ENCODE data around the gene TIAM2. TPM values are rescaled to one million over a fixed set of nuclear protein-coding genes. Genes with fewer than 3 reads are reported as not detected.

Gene TIAM2
- total and polyA plus RNA-seq, 9 of the 15 experiments (the other 6 are each of a cell fraction or from before 2014, with no cell fraction given), result 0.73 to 6.5 (median 4.3) TPM

DNA sequence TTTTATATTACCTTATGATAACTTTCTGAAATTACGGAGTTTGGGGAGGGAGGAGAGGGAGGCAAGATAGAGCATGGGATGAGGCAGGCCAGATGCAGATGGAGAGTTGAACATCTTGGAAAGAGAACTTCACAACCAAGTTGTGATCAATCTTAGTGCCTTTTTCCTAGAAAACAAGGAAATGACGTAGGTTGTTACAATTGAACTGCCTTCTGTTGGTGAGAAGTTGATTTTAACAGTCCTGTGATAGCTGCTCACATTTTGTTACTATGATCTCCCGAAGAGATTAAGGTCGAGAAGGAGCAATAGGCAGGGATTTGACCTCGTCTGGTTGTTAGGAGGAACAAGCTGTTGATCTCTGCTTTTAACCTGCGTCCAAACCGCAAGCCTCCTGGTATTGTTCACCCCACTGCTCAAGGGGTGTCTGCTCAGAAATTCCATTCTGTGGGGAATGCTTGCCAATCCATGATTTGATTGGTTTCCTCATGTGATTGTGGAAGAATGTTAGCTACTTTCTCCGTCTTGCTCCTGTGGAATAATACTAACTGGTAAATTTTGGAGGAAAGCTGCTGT, 35.1 kb downstream of the TIAM2 start:
- Histone ChIP-seq H2AFZ (ENCODE audit: low read depth, low read length) (no peak overlapping the region), H3K4me2 (ENCODE audit: insufficient read depth, low read length) (no peak overlapping the region), H3K27ac (ENCODE audit: extremely low read depth, low read depth, low read length) (no peak overlapping the region), H3K27me3 (ENCODE audit: control insufficient read depth in 2 of 2, insufficient read depth in 2 of 2, low read length in 2 of 2) (peaks cover 17 to 31% of the 10 kb centered on the region in 2 experiments), H3K79me2 (ENCODE audit: control insufficient read depth, insufficient read depth, low read length) (no peaks in the 10 kb centered on the region), H3K4me3 (no peak overlapping the region), H3K36me3 (ENCODE audit: control insufficient read depth, insufficient read depth, low read length) (no peaks in the 10 kb centered on the region), H3K9ac (ENCODE audit: insufficient read depth in 1 of 2, low read depth in 2 of 2, low read length in 2 of 2) (no peak overlapping the region), H3K9me3 (replicated peaks; ENCODE audit: control insufficient read depth, insufficient read depth, low read depth, low read length) (no peaks in the 10 kb centered on the region), H3K4me1 (replicated peaks in 1 of 2; ENCODE audit: control insufficient read depth in 2 of 2, insufficient read depth in 2 of 2, low read length in 2 of 2) (no peaks in the 10 kb centered on the region), H3K9me1 (ENCODE audit: control insufficient read depth, insufficient read depth, low read length) (no peaks in the 10 kb centered on the region), H4K20me1 (replicated peaks; ENCODE audit: control insufficient read depth, insufficient read depth, low read length) (no peaks in the 10 kb centered on the region)
- in situ Hi-C loops (cut with MboI) (no loop called here), intact Hi-C loops (cut with micrococcal nuclease) (no loop called here)
- CTCF ChIA-PET (ENCODE audit: low intra/inter-chr PET ratio), result no interaction called here
- no TSS peak for BruUV-seq (replicated peaks)
- POLR2A ChIA-PET, result interaction anchor here (0.6 kb wide), 1 partner anchor 230 kb away, joined by 3 read pairs; no protein-coding TSS in a partner anchor
- FAIRE-seq, result no peak
- no peak for DNase-seq (ENCODE audit: extremely low read depth in 1 of 4, low spot score in 3 of 4)
- WGBS (ENCODE audit: insufficient coverage, low coverage, missing lambda C conversion rate), result under 1% methylated on average over 8 of the region's 8 CpGs
- ATAC-seq, result no peak
- no peak for TF ChIP-seq NFYB (IDR thresholded peaks at IDR 0.05; ENCODE audit: extremely low read depth, insufficient read length)
- TF ChIP-seq MCM5 (IDR thresholded peaks at IDR 0.05; ENCODE audit: low read depth), result no peak
- TF ChIP-seq, protein P1, sequence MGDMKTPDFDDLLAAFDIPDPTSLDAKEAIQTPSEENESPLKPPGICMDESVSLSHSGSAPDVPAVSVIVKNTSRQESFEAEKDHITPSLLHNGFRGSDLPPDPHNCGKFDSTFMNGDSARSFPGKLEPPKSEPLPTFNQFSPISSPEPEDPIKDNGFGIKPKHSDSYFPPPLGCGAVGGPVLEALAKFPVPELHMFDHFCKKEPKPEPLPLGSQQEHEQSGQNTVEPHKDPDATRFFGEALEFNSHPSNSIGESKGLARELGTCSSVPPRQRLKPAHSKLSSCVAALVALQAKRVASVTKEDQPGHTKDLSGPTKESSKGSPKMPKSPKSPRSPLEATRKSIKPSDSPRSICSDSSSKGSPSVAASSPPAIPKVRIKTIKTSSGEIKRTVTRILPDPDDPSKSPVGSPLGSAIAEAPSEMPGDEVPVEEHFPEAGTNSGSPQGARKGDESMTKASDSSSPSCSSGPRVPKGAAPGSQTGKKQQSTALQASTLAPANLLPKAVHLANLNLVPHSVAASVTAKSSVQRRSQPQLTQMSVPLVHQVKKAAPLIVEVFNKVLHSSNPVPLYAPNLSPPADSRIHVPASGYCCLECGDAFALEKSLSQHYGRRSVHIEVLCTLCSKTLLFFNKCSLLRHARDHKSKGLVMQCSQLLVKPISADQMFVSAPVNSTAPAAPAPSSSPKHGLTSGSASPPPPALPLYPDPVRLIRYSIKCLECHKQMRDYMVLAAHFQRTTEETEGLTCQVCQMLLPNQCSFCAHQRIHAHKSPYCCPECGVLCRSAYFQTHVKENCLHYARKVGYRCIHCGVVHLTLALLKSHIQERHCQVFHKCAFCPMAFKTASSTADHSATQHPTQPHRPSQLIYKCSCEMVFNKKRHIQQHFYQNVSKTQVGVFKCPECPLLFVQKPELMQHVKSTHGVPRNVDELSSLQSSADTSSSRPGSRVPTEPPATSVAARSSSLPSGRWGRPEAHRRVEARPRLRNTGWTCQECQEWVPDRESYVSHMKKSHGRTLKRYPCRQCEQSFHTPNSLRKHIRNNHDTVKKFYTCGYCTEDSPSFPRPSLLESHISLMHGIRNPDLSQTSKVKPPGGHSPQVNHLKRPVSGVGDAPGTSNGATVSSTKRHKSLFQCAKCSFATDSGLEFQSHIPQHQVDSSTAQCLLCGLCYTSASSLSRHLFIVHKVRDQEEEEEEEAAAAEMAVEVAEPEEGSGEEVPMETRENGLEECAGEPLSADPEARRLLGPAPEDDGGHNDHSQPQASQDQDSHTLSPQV (IDR thresholded peaks at IDR 0.05), result no peak
- no peak for TF ChIP-seq CREB1 (IDR thresholded peaks at IDR 0.05)
- no peak for TF ChIP-seq CREB1 (CRISPR knock-in tag; IDR thresholded peaks at IDR 0.05)
- TF ChIP-seq, protein P2, sequence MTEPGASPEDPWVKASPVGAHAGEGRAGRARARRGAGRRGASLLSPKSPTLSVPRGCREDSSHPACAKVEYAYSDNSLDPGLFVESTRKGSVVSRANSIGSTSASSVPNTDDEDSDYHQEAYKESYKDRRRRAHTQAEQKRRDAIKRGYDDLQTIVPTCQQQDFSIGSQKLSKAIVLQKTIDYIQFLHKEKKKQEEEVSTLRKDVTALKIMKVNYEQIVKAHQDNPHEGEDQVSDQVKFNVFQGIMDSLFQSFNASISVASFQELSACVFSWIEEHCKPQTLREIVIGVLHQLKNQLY (CRISPR knock-in tag; conservative IDR thresholded peaks at IDR 0.05), result no peak
- TF ChIP-seq TCFL5 (CRISPR knock-in tag; conservative IDR thresholded peaks at IDR 0.05), result no peak
- no peak for TF ChIP-seq ZNF79 (CRISPR knock-in tag; IDR thresholded peaks at IDR 0.05; ENCODE audit: low read depth)
- TF ChIP-seq, protein P3, sequence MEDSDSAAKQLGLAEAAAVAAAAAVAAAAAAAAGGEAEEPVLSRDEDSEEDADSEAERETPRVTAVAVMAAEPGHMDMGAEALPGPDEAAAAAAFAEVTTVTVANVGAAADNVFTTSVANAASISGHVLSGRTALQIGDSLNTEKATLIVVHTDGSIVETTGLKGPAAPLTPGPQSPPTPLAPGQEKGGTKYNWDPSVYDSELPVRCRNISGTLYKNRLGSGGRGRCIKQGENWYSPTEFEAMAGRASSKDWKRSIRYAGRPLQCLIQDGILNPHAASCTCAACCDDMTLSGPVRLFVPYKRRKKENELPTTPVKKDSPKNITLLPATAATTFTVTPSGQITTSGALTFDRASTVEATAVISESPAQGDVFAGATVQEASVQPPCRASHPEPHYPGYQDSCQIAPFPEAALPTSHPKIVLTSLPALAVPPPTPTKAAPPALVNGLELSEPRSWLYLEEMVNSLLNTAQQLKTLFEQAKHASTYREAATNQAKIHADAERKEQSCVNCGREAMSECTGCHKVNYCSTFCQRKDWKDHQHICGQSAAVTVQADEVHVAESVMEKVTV (CRISPR knock-in tag; IDR thresholded peaks at IDR 0.05), result no peak
- TF ChIP-seq PYGO2 (tag; IDR thresholded peaks at IDR 0.05), result no peak
- TF ChIP-seq ADNP (tag; IDR thresholded peaks at IDR 0.05), result no peak
- TF ChIP-seq DMBX1 (CRISPR knock-in tag; IDR thresholded peaks at IDR 0.05; ENCODE audit: borderline replicate concordance), result no peak
- no peak for TF ChIP-seq ESRRB (CRISPR knock-in tag; IDR thresholded peaks at IDR 0.05; ENCODE audit: borderline replicate concordance)
- TF ChIP-seq JUN (IDR thresholded peaks at IDR 0.05; ENCODE audit: borderline replicate concordance, low read depth, low read length), result no peak
- TF ChIP-seq JUN (CRISPR knock-in tag; IDR thresholded peaks at IDR 0.05; ENCODE audit: borderline replicate concordance), result no peak
- TF ChIP-seq XRCC3 (IDR thresholded peaks at IDR 0.05), result no peak
- no peak for TF ChIP-seq HDAC3 (IDR thresholded peaks at IDR 0.05; ENCODE audit: borderline replicate concordance, partially characterized antibody)
- no peak for TF ChIP-seq TAF7 (tag; IDR thresholded peaks at IDR 0.05)

All from K562 (cell line).